ENCODE data around the gene SGCD. TPM values are rescaled to one million over a fixed set of nuclear protein-coding genes. Genes with fewer than 3 reads are reported as not detected.

SGCD gene
- total RNA-seq, 1 experiment from 2014 or later, result not detected

GRCh38 chr5:156675395-156675794 is 348.4 kb downstream of the SGCD start:
- Histone ChIP-seq H3K9me3 (ENCODE audit: control insufficient read depth in 1 of 2, insufficient read depth in 1 of 2, low read depth in 1 of 2, low read length in 2 of 2) (no peaks in the 10 kb centered on the region), H3K27ac (ENCODE audit: low read depth, low read length) (no peak overlapping the region), H4K20me1 (ENCODE audit: insufficient read depth) (no peaks in the 10 kb centered on the region), H2AFZ (ENCODE audit: low read depth, low read length, poor library complexity, severe bottlenecking) (no peak overlapping the region), H3K4me3 (replicated peaks in 1 of 2; ENCODE audit: low read depth in 1 of 2, low read length in 2 of 2) (no peak overlapping the region), H3K36me3 (ENCODE audit: control insufficient read depth in 1 of 2, insufficient read depth in 2 of 2, low read length in 2 of 2) (no peaks in the 10 kb centered on the region), H3K79me2 (ENCODE audit: insufficient read depth, low read length) (no peaks in the 10 kb centered on the region), H3K27me3 (ENCODE audit: insufficient read depth, low read length) (no peaks in the 10 kb centered on the region), H3K9ac (ENCODE audit: low read length) (no peak overlapping the region), H3K4me1 (ENCODE audit: control insufficient read depth in 1 of 2, insufficient read depth in 2 of 2, low read length in 2 of 2) (no peaks in the 10 kb centered on the region), H3K9me2 (ENCODE audit: insufficient read depth) (no peaks in the 10 kb centered on the region), H3K4me2 (ENCODE audit: low read length) (no peak overlapping the region)
- ChIA-PET POLR2A (no interaction called here), RAD21 (ENCODE audit: low non-redundant PET in 1 of 2, low total read pairs in 2 of 2, uncharacterized antibody in 2 of 2, unreplicated experiment in 2 of 2) (no interaction called here), CTCF (no interaction called here)
- BruUV-seq (replicated peaks), result no TSS peak
- no peak for ATAC-seq
- TF ChIP-seq SP1 (IDR thresholded peaks at IDR 0.05; ENCODE audit: low read depth) (no peak), REST (IDR thresholded peaks at IDR 0.05; ENCODE audit: low read depth) (no peak), YY1 (IDR thresholded peaks at IDR 0.05; ENCODE audit: extremely low read depth, insufficient replicate concordance, low read depth, low read length) (no peak), ZFX (IDR thresholded peaks at IDR 0.05) (no peak), ZNF274 (IDR thresholded peaks at IDR 0.05; ENCODE audit: low read depth, low read length) (no peak), POLR2A (IDR thresholded peaks at IDR 0.05; ENCODE audit: borderline replicate concordance, extremely low read depth, insufficient read depth, insufficient read length) (no peak), ATF3 (IDR thresholded peaks at IDR 0.05) (no peak), TCF7L2 (IDR thresholded peaks at IDR 0.05; ENCODE audit: borderline replicate concordance, extremely low read depth, insufficient read depth, insufficient read length) (no peak), POLR2AphosphoS5 (IDR thresholded peaks at IDR 0.05; ENCODE audit: low read depth, low read length) (no peak), EZH2 (IDR thresholded peaks at IDR 0.05) (no peak), RAD21 (IDR thresholded peaks at IDR 0.05; ENCODE audit: low read depth) (no peak), SIN3A (IDR thresholded peaks at IDR 0.05; ENCODE audit: low read depth) (no peak), SRF (IDR thresholded peaks at IDR 0.05; ENCODE audit: low read depth) (no peak)
- TF ChIP-seq, protein P1, sequence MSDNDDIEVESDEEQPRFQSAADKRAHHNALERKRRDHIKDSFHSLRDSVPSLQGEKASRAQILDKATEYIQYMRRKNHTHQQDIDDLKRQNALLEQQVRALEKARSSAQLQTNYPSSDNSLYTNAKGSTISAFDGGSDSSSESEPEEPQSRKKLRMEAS (IDR thresholded peaks at IDR 0.05), result no peak
- TF ChIP-seq, protein P2, sequence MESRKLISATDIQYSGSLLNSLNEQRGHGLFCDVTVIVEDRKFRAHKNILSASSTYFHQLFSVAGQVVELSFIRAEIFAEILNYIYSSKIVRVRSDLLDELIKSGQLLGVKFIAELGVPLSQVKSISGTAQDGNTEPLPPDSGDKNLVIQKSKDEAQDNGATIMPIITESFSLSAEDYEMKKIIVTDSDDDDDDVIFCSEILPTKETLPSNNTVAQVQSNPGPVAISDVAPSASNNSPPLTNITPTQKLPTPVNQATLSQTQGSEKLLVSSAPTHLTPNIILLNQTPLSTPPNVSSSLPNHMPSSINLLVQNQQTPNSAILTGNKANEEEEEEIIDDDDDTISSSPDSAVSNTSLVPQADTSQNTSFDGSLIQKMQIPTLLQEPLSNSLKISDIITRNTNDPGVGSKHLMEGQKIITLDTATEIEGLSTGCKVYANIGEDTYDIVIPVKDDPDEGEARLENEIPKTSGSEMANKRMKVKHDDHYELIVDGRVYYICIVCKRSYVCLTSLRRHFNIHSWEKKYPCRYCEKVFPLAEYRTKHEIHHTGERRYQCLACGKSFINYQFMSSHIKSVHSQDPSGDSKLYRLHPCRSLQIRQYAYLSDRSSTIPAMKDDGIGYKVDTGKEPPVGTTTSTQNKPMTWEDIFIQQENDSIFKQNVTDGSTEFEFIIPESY (IDR thresholded peaks at IDR 0.05; ENCODE audit: extremely low read depth, insufficient replicate concordance, low read length), result no peak
- DNase-seq (ENCODE audit: low read depth, low spot score), result no peak
- intact Hi-C loops (cut with micrococcal nuclease), result no loop called here

Measured in HCT116 (cell line).